ENCODE data around the gene ERI2. TPM values are rescaled to one million over a fixed set of nuclear protein-coding genes. Genes with fewer than 3 reads are reported as not detected.

The ERI2 gene
- total RNA-seq, 2 donors from 2014 or later, result 31.6 to 35.2 TPM

DNA sequence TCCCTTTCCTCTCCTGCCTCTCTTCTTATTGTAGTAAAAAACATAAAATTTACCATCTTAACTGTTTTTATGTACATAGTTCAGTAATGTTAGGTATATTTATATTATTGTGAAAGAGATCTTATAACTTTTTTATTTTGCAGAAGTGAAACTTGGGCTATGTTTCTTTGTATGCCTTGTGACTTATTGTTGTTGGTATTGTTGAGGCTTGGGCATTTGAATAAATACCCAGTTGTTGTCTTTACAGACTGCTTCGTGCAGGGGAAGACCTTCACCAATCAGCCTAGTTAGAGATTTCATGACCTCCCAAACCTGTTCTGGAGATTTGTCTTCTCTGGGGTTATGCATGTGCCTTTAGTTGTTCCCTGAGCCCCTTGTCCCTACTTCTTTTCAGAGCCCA lies 32.0 kb upstream of the ERI2 start:
- 68% methylated on average over 1 of the region's 1 CpG for WGBS
- intact Hi-C loops (cut with DNase I), result no loop called here

GRCh38 chr16:20833086-20833485 lies 26.8 kb upstream of the ERI2 start:
- intact Hi-C loops (cut with DNase I), result no loop called here
- Histone ChIP-seq H3K4me3 (no peak overlapping the region), H3K9me3 (no peaks in the 10 kb centered on the region), H3K36me3 (no peaks in the 10 kb centered on the region), H3K27me3 (replicated peaks; ENCODE audit: insufficient read depth) (no peaks in the 10 kb centered on the region), H3K27ac (no peak overlapping the region), H3K4me1 (replicated peaks) (no peaks in the 10 kb centered on the region)
- TF ChIP-seq POLR2AphosphoS5 (IDR thresholded peaks at IDR 0.05) (no peak), POLR2A (IDR thresholded peaks at IDR 0.05) (no peak)
- TF ChIP-seq, protein P1, sequence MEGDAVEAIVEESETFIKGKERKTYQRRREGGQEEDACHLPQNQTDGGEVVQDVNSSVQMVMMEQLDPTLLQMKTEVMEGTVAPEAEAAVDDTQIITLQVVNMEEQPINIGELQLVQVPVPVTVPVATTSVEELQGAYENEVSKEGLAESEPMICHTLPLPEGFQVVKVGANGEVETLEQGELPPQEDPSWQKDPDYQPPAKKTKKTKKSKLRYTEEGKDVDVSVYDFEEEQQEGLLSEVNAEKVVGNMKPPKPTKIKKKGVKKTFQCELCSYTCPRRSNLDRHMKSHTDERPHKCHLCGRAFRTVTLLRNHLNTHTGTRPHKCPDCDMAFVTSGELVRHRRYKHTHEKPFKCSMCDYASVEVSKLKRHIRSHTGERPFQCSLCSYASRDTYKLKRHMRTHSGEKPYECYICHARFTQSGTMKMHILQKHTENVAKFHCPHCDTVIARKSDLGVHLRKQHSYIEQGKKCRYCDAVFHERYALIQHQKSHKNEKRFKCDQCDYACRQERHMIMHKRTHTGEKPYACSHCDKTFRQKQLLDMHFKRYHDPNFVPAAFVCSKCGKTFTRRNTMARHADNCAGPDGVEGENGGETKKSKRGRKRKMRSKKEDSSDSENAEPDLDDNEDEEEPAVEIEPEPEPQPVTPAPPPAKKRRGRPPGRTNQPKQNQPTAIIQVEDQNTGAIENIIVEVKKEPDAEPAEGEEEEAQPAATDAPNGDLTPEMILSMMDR (IDR thresholded peaks at IDR 0.05), result no peak
- 87% methylated on average over 2 of the region's 2 CpGs for WGBS
- DNase-seq (ENCODE audit: low spot score), result no peak

More for the DNA sequence above, 32.0 kb upstream of the ERI2 start:
- TF ChIP-seq, protein P1 (IDR thresholded peaks at IDR 0.05), result no peak
- TF ChIP-seq POLR2A (IDR thresholded peaks at IDR 0.05) (no peak), POLR2AphosphoS5 (IDR thresholded peaks at IDR 0.05) (no peak)
- no peaks in the 10 kb centered on the region for H3K4me1 ChIP-seq (replicated peaks)
- no peak for DNase-seq (ENCODE audit: low spot score)
- no peaks in the 10 kb centered on the region for H3K27me3 ChIP-seq (replicated peaks; ENCODE audit: insufficient read depth)
- H3K27ac ChIP-seq, result no peak overlapping the region
- no peaks in the 10 kb centered on the region for H3K36me3 ChIP-seq
- H3K4me3 ChIP-seq, result no peak overlapping the region
- H3K9me3 ChIP-seq, result no peaks in the 10 kb centered on the region

- H3K27me3 ChIP-seq (replicated peaks; ENCODE audit: insufficient read depth), result no peaks in the 10 kb centered on the region
- intact Hi-C loops (cut with DNase I), result no loop called here
- no peaks in the 10 kb centered on the region for H3K36me3 ChIP-seq
- WGBS, result 43% methylated on average over 1 of the region's 1 CpG
- DNase-seq (ENCODE audit: low spot score), result no peak
- H3K9me3 ChIP-seq, result no peaks in the 10 kb centered on the region
- TF ChIP-seq POLR2AphosphoS5 (IDR thresholded peaks at IDR 0.05) (no peak), POLR2A (IDR thresholded peaks at IDR 0.05) (no peak)
- TF ChIP-seq, protein P1 (IDR thresholded peaks at IDR 0.05), result no peak
- no peak overlapping the region for H3K27ac ChIP-seq
- no peak overlapping the region for H3K4me3 ChIP-seq
- no peaks in the 10 kb centered on the region for H3K4me1 ChIP-seq (replicated peaks)
These were observed 24.1 kb upstream of the ERI2 start for GRCh38 chr16:20830372-20830771.

DNA sequence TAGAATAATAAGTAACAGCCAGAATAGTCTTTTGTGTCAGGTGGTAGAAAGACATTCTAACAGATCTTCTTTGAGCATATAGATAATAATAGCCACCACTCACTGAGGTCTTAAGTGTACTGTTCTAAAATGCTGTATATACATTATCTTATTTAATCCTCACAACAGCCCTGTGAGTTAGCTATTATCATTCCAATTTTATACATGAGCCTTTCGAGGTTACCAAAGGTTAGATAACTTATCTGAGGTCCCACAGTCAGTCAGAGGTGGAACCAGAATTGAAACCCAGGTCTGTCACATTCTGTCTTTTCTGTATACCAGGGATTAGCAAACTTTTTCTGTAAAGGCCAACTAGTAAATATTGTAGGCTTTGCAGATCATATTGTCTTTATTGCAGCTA lies 23.3 kb upstream of the ERI2 start:
- Histone ChIP-seq H3K36me3 (no peaks in the 10 kb centered on the region), H3K27me3 (replicated peaks; ENCODE audit: insufficient read depth) (no peaks in the 10 kb centered on the region), H3K27ac (no peak overlapping the region), H3K9me3 (no peaks in the 10 kb centered on the region), H3K4me3 (no peak overlapping the region), H3K4me1 (replicated peaks) (no peaks in the 10 kb centered on the region)
- DNase-seq (ENCODE audit: low spot score), result no peak
- TF ChIP-seq POLR2A (IDR thresholded peaks at IDR 0.05) (no peak), POLR2AphosphoS5 (IDR thresholded peaks at IDR 0.05) (no peak)
- TF ChIP-seq, protein P1 (IDR thresholded peaks at IDR 0.05), result no peak
- intact Hi-C loops (cut with DNase I), result no loop called here
- 93% methylated on average over 1 of the region's 1 CpG for WGBS

DNA sequence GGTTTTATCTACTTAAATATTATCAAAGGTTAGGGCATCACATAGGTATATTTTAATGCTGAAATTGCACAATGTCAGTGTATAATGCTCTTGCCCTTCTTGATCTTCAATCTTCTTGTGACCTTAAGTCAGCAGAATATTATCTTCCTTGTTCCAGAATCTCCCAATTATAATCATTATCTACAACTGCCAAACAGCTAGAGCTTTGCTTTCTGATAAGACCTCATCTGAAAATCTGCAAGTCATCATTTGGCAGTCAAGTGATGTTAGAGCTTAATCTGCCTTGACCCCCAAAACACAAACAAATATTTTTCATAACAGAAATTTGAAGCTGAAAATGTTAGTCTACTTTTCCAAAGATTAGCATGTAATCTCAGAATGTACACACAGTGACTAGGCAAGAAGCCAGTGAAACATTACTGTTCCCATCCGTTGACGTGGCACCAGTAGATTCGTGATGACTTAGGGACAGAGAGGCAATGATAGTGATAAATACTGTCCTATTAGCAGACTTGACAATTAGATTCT lies 19.8 kb upstream of the ERI2 start:
- H3K9me3 ChIP-seq, result no peaks in the 10 kb centered on the region
- no peak overlapping the region for H3K27ac ChIP-seq
- no peaks in the 10 kb centered on the region for H3K4me1 ChIP-seq (replicated peaks)
- DNase-seq (ENCODE audit: low spot score), result no peak
- no peak overlapping the region for H3K4me3 ChIP-seq
- TF ChIP-seq, protein P1 (IDR thresholded peaks at IDR 0.05), result no peak
- TF ChIP-seq POLR2AphosphoS5 (IDR thresholded peaks at IDR 0.05), result no peak
- no peak for TF ChIP-seq POLR2A (IDR thresholded peaks at IDR 0.05)
- 64% methylated on average over 3 of the region's 3 CpGs for WGBS
- intact Hi-C loops (cut with DNase I), result no loop called here
- H3K36me3 ChIP-seq, result no peaks in the 10 kb centered on the region
- no peaks in the 10 kb centered on the region for H3K27me3 ChIP-seq (replicated peaks; ENCODE audit: insufficient read depth)
